IMR-90 (cell line): ENCODE data around the gene MAP2K5. TPM values are rescaled to one million over a fixed set of nuclear protein-coding genes. Genes with fewer than 3 reads are reported as not detected.

Experiments
- ATAC-seq: fragments of 200-7000 bp; cut with Tn5 transposase; 2 replicates; pipeline ENCODE4 v1.9.1; 2020; ENCODE audit warnings: low read depth, mild to moderate bottlenecking, moderate library complexity
- BruUV-seq: library from RNA; stranded (reverse); fragments of 400-500 nt; replicated peaks from 2 replicates; lab custom pipeline; 2021; lab: Mats Ljungman, UMichigan
- CTCF ChIA-PET: fragments of 300-600 bp; formaldehyde crosslinking; extraction: SDS; loops from one replicate; lab custom pipeline; 2021; ENCODE audit warnings: antibody characterized with exemption; lab: Yijun Ruan, JAX
- POLR2A ChIA-PET: fragments of 300-600 bp; sonication (Branson Sonifier 250); formaldehyde crosslinking; loops from one replicate; lab custom pipeline; 2022; ENCODE audit warnings: antibody characterized with exemption; ENCODE audit not compliant: unreplicated experiment; lab: Charles Lee
- DNase-seq: peaks from one replicate; pipeline ENCODE4 v3.0.0; 2013
- H2AFZ ChIP-seq: replicated peaks from 2 replicates; pipeline ENCODE3; 2013; ENCODE audit warnings: low read length, mild to moderate bottlenecking; ENCODE audit not compliant: poor library complexity
- H2AK5ac ChIP-seq: 2 replicates; pipeline ENCODE4 v1.6.1; 2013; ENCODE audit warnings: low read depth, low read length, inconsistent platforms
- H2AK9ac ChIP-seq: replicated peaks from 2 replicates; pipeline ENCODE3; 2013; ENCODE audit warnings: mild to moderate bottlenecking, low read depth, low read length, moderate library complexity; ENCODE audit not compliant: poor library complexity
- H2BK120ac ChIP-seq: 2 replicates; pipeline ENCODE4 v1.6.1; 2013; ENCODE audit warnings: low read depth, low read length, inconsistent platforms
- H2BK15ac ChIP-seq: 3 replicates; pipeline ENCODE4 v1.6.1; 2013; ENCODE audit warnings: low read depth, low read length, inconsistent platforms
- H2BK20ac ChIP-seq: 2 replicates; pipeline ENCODE4 v1.6.1; 2013; ENCODE audit warnings: low read depth, mild to moderate bottlenecking, inconsistent platforms, low read length, moderate library complexity
- H2BK5ac ChIP-seq: 2 replicates; pipeline ENCODE4 v1.6.1; 2013; ENCODE audit warnings: mild to moderate bottlenecking, low read depth, low read length, inconsistent platforms; ENCODE audit not compliant: poor library complexity, severe bottlenecking
- H3K14ac ChIP-seq: replicated peaks from 2 replicates; pipeline ENCODE4 v1.6.1; 2013; ENCODE audit warnings: low read depth, low read length, inconsistent platforms
- H3K18ac ChIP-seq: 2 replicates; pipeline ENCODE4 v1.6.1; 2013; ENCODE audit warnings: low read depth, low read length, control low read depth
- H3K23ac ChIP-seq: 2 replicates; pipeline ENCODE4 v1.6.1; 2013; ENCODE audit warnings: low read depth, low read length, inconsistent platforms
- H3K27ac ChIP-seq: 2 replicates; pipeline ENCODE4 v1.5.1; 2013; ENCODE audit warnings: mild to moderate bottlenecking, control low read depth, low read length; ENCODE audit not compliant: insufficient read depth
- H3K27me3 ChIP-seq: 2 replicates; pipeline ENCODE4 v1.6.1; 2013; ENCODE audit warnings: low read length; ENCODE audit not compliant: control insufficient read depth, insufficient read depth
- H3K36me3 ChIP-seq: 2 replicates; pipeline ENCODE4 v1.6.1; 2013; ENCODE audit warnings: low read length, mixed read lengths; ENCODE audit not compliant: control insufficient read depth, insufficient read depth
- H3K4ac ChIP-seq: 2 replicates; pipeline ENCODE4 v1.6.1; 2013; ENCODE audit warnings: low read depth, low read length, inconsistent platforms
- H3K4me1 ChIP-seq: 2 replicates; pipeline ENCODE4 v1.6.1; 2013; ENCODE audit warnings: low read length, mixed read lengths; ENCODE audit not compliant: control insufficient read depth, insufficient read depth
- H3K4me2 ChIP-seq: 2 replicates; pipeline ENCODE4 v1.6.1; 2013; ENCODE audit warnings: low read depth, mild to moderate bottlenecking, control low read depth, low read length, moderate library complexity
- H3K4me3 ChIP-seq: 2 replicates; pipeline ENCODE4 v1.5.1; 2013; ENCODE audit warnings: low read depth, mild to moderate bottlenecking, control low read depth, low read length, moderate library complexity; ENCODE audit not compliant: insufficient read depth
- H3K56ac ChIP-seq: 2 replicates; pipeline ENCODE4 v1.6.1; 2013; ENCODE audit warnings: low read length, inconsistent platforms; ENCODE audit not compliant: insufficient read depth; ENCODE audit errors: extremely low read depth
- H3K79me1 ChIP-seq, 2 experiments: 2 replicates each; pipeline ENCODE4 v1.6.1; 2013; ENCODE audit warnings: low read length in 2 of 2, inconsistent platforms in 1 of 2, low read depth in 1 of 2
- H3K9ac ChIP-seq: 2 replicates; pipeline ENCODE4 v1.6.1; 2013; ENCODE audit warnings: low read depth, low read length, control low read depth
- H3K9me1 ChIP-seq: 2 replicates; pipeline ENCODE4 v1.6.1; 2013; ENCODE audit warnings: low read length, inconsistent platforms; ENCODE audit not compliant: insufficient read depth
- H3K9me3 ChIP-seq: 2 replicates; pipeline ENCODE4 v1.6.1; 2013; ENCODE audit warnings: low read length; ENCODE audit not compliant: control insufficient read depth, insufficient read depth
- H4K20me1 ChIP-seq: 2 replicates; pipeline ENCODE4 v1.6.1; 2013; ENCODE audit warnings: low read length, inconsistent platforms; ENCODE audit not compliant: insufficient read depth
- H4K5ac ChIP-seq: 2 replicates; pipeline ENCODE4 v1.6.1; 2013; ENCODE audit warnings: mild to moderate bottlenecking, low read depth, low read length, control low read depth
- H4K8ac ChIP-seq, 2 experiments: 2 replicates each; pipeline ENCODE4 v1.6.1; 2013; ENCODE audit warnings: low read depth in 2 of 2, low read length in 2 of 2, control low read depth in 1 of 2, inconsistent platforms in 1 of 2
- H4K91ac ChIP-seq: 2 replicates; pipeline ENCODE4 v1.6.1; 2013; ENCODE audit warnings: low read depth, low read length, inconsistent platforms; ENCODE audit not compliant: insufficient read depth
- BHLHE40 ChIP-seq: fragments of 150-350 bp; IDR thresholded peaks from 2 replicates; pipeline ENCODE4 v1.6.1; 2016; ENCODE audit warnings: mild to moderate bottlenecking, low read depth, low read length
- CEBPB ChIP-seq: IDR thresholded peaks from 2 replicates; pipeline ENCODE4 v1.6.1; 2012; ENCODE audit warnings: low read depth, low read length, improper control_type of control experiment
- CHD1 ChIP-seq: IDR thresholded peaks from 2 replicates; pipeline ENCODE4 v1.6.1; 2012; ENCODE audit warnings: low read depth, low read length, improper control_type of control experiment
- ELK1 ChIP-seq: fragments of 150-350 bp; IDR thresholded peaks from 2 replicates; pipeline ENCODE4 v1.6.1; 2016; ENCODE audit warnings: low read depth, mild to moderate bottlenecking, low read length, moderate library complexity, borderline replicate concordance
- FOS ChIP-seq: fragments of 150-350 bp; IDR thresholded peaks from 2 replicates; pipeline ENCODE4 v1.6.1; 2016; ENCODE audit warnings: low read depth, low read length
- MAFK ChIP-seq: IDR thresholded peaks from 2 replicates; pipeline ENCODE4 v1.6.1; 2012; ENCODE audit warnings: low read depth, low read length, improper control_type of control experiment
- MAZ ChIP-seq: IDR thresholded peaks from 2 replicates; pipeline ENCODE4 v1.6.1; 2012; ENCODE audit warnings: low read depth, mild to moderate bottlenecking, low read length, improper control_type of control experiment, moderate library complexity, borderline replicate concordance
- MXI1 ChIP-seq: IDR thresholded peaks from 2 replicates; pipeline ENCODE4 v1.6.1; 2012; ENCODE audit warnings: low read depth, mild to moderate bottlenecking, low read length, moderate library complexity, borderline replicate concordance
- POLR2A ChIP-seq: IDR thresholded peaks from 2 replicates; pipeline ENCODE4 v1.6.1; 2012; ENCODE audit warnings: mild to moderate bottlenecking, low read depth, low read length
- RAD21 ChIP-seq: IDR thresholded peaks from 2 replicates; pipeline ENCODE4 v1.6.1; 2012; ENCODE audit warnings: low read length, improper control_type of control experiment
- SMC3 ChIP-seq: fragments of 150-350 bp; IDR thresholded peaks from 2 replicates; pipeline ENCODE4 v1.6.1; 2016; ENCODE audit warnings: low read depth, mild to moderate bottlenecking, antibody characterized with exemption, low read length, moderate library complexity
- USF2 ChIP-seq: fragments of 150-350 bp; IDR thresholded peaks from 2 replicates; pipeline ENCODE4 v1.6.1; 2017; ENCODE audit warnings: mild to moderate bottlenecking, antibody characterized with exemption, low read length, low read depth
- WGBS, 2 experiments: methylation state at CpG; one replicate each; pipeline versions ENCODE4 v1.1.5 to v1.1.7; 2013; ENCODE audit warnings: missing lambda C conversion rate in 2 of 2; ENCODE audit not compliant: insufficient read length in 1 of 2; ENCODE audit errors: extremely low coverage in 2 of 2; 5-methylcytosine and 5-hydroxymethylcytosine counted together
- dilution Hi-C: fragments of 300-500 bp; cut with HindIII; formaldehyde crosslinking; loops from one replicate; pipeline ENCODE4 v1.14.3; 2018; ENCODE audit warnings: low sequenced_read_pairs; ENCODE audit not compliant: unreplicated experiment
- in situ Hi-C: fragments of 300-500 bp; cut with MboI; formaldehyde crosslinking; loops from 3 replicates; pipeline ENCODE4 v1.14.3; 2019; ENCODE audit warnings: low sequenced_read_pairs, inconsistent platforms, mixed read lengths
- intact Hi-C: fragments of 100-400 bp; cut with micrococcal nuclease; formaldehyde crosslinking; loops from 2 replicates; pipeline ENCODE4 v1.10.0; 2022
- polyA plus RNA-seq, 3 experiments: library from polyadenylated mRNA; depleted of rRNA; stranded (reverse); fragments of >200 nt; gene quantifications; 2 replicates each; pipeline ENCODE4 v1.2.3, GENCODE V29; 2012; ENCODE audit warnings: low replicate concordance in 1 of 3
- total RNA-seq: library from RNA; depleted of rRNA; stranded (reverse); fragments of >200 nt; gene quantifications from 2 replicates; pipeline ENCODE4 v1.2.3, GENCODE V29; 2012

Gene MAP2K5
- total and polyA plus RNA-seq, 2 of the 4 experiments (the other 2 are of a cell fraction), result 1.6 to 6.1 TPM

GRCh38 chr15:67521029-67521782 is 21.3 kb upstream of the MAP2K5 start, which contains the start of gene C15orf61:
C15orf61 (plus strand) TSS chr15:67521131; CDS start chr15:67521249, 118 bp downstream.
- Histone ChIP-seq H2AK5ac (peak within 1 kb of the TSS; percentile 35; the same call in 1 of the 2 replicates), H4K5ac (peak within 1 kb of the TSS; percentile 81), H3K4me2 (peak within 1 kb of the TSS; percentile 90), H4K91ac (peak within 1 kb of the TSS; percentile 83), H2AFZ (peak within 1 kb of the TSS; percentile 99), H3K36me3 (no peaks in the 10 kb centered on the region), H3K23ac (peak within 1 kb of the TSS; percentile 84), H2BK15ac (peak within 1 kb of the TSS; percentile 16; the same call in 1 of the 3 replicates), H2BK120ac (peak within 1 kb of the TSS; percentile 79), H4K8ac (peak within 1 kb of the TSS; percentile 92 to 98), H3K56ac (peak within 1 kb of the TSS; percentile 54), H3K27me3 (no peaks in the 10 kb centered on the region), H3K9ac (peak within 1 kb of the TSS; percentile 89), H3K27ac (peak within 1 kb of the TSS; percentile 94), H2AK9ac (peak within 1 kb of the TSS; percentile 68), H3K4me1 (no peaks in the 10 kb centered on the region), H3K9me1 (no peaks in the 10 kb centered on the region), H3K79me1 (peaks cover 7 to 27% of the 10 kb centered on the region in 2 experiments; a peak in 3 of 4 replicates), H2BK5ac (peak within 1 kb of the TSS; percentile 86), H4K20me1 (peaks cover 3% of the 10 kb centered on the region; the same call in 1 of the 2 replicates), H2BK20ac (no peak within 1 kb of the TSS), H3K4ac (peak within 1 kb of the TSS; percentile 90), H3K9me3 (no peaks in the 10 kb centered on the region), H3K14ac (peak within 1 kb of the TSS; percentile 96), H3K18ac (peak within 1 kb of the TSS; percentile 66; the same call in 1 of the 2 replicates), H3K4me3 (peak within 1 kb of the TSS; percentile 79)
- 1% methylated on average over 37 of the region's 94 CpGs; no CpG with 5 or more reads in 1 of the 2 experiments for WGBS, 2 experiments
- TF ChIP-seq POLR2A (peak; percentile 69), BHLHE40 (peak; percentile 88), USF2 (peak; percentile 91), MXI1 (peak; percentile 40; the same call in 1 of the 2 replicates), ELK1 (no peak), RAD21 (no peak), CEBPB (no peak), MAZ (peak; percentile 82), CHD1 (0 out of 2 replicates have a peak, but pooled peaks have one; percentile 38), MAFK (peak; percentile 64), FOS (no peak), SMC3 (no peak)
- intact Hi-C loops, result no loop called here
- ChIA-PET CTCF (interaction anchor here (0.7 kb wide), 1 partner anchor 72 kb away, joined by 3 read pairs; no protein-coding TSS in a partner anchor), POLR2A (no interaction called here)
- in situ Hi-C loops, result no loop called here
- DNase-seq, result peak; percentile 75
- no TSS peak for BruUV-seq
- ATAC-seq, result peak; percentile 84
- dilution Hi-C loops, result no loop called here
